WTC11 (cell line): ENCODE measurements around the gene ZC3HAV1L. TPM values are rescaled to one million over a fixed set of nuclear protein-coding genes. Genes with fewer than 3 reads are reported as not detected.

ENCODE experiments used
- ATAC-seq: fragments of 200-7000 bp; cut with Tn5 transposase; 2 replicates; pipeline ENCODE4 v1.10.0; 2021; ENCODE audit warnings: mild to moderate bottlenecking, moderate library complexity
- CTCF ChIA-PET: fragments of 300-600 bp; sonication (Branson Sonifier 250); formaldehyde crosslinking; loops from one replicate; lab custom pipeline; 2021; ENCODE audit warnings: antibody characterized with exemption; lab: Charles Lee
- POLR2A ChIA-PET: fragments of 350-600 bp; sonication (Branson Sonifier 250); formaldehyde crosslinking; loops from one replicate; lab custom pipeline; 2021; ENCODE audit warnings: antibody characterized with exemption; lab: Charles Lee
- DNase-seq: peaks from one replicate; pipeline ENCODE4 v3.0.0; 2021; ENCODE audit warnings: low spot score
- H3K27ac Mint-ChIP-seq: 2 replicates; pipeline ENCODE4 v1.8.0; 2021; ENCODE audit warnings: mixed read lengths
- H3K27me3 Mint-ChIP-seq: 2 replicates; pipeline ENCODE4 v1.8.0; 2021; ENCODE audit warnings: low read depth, mild to moderate bottlenecking, moderate library complexity, mixed read lengths
- H3K36me3 Mint-ChIP-seq: 2 replicates; pipeline ENCODE4 v1.8.0; 2021; ENCODE audit warnings: mixed read lengths
- H3K4me1 Mint-ChIP-seq: 2 replicates; pipeline ENCODE4 v1.8.0; 2022; ENCODE audit warnings: mixed read lengths
- H3K4me3 Mint-ChIP-seq: 2 replicates; pipeline ENCODE4 v1.8.0; 2021; ENCODE audit warnings: mild to moderate bottlenecking, moderate library complexity, mixed read lengths
- H3K9me3 Mint-ChIP-seq: 2 replicates; pipeline ENCODE4 v1.8.0; 2021; ENCODE audit warnings: mixed read lengths
- CBFB ChIP-seq: sonication (generic); formaldehyde crosslinking; IDR thresholded peaks from 2 replicates; pipeline ENCODE4 v1.8.1; 2022; ENCODE audit warnings: mild to moderate bottlenecking, low read depth, missing genetic modification reagents
- ESRRA ChIP-seq: sonication (generic); formaldehyde crosslinking; IDR thresholded peaks from 2 replicates; pipeline ENCODE4 v1.8.1; 2022; ENCODE audit warnings: mild to moderate bottlenecking, missing genetic modification reagents, borderline replicate concordance
- FOXP1 ChIP-seq: sonication (generic); formaldehyde crosslinking; IDR thresholded peaks from 2 replicates; pipeline ENCODE4 v1.8.0; 2022; ENCODE audit warnings: missing genetic modification reagents, mild to moderate bottlenecking, moderate library complexity, borderline replicate concordance
- GABPB1 ChIP-seq: sonication (generic); formaldehyde crosslinking; IDR thresholded peaks from 2 replicates; pipeline ENCODE4 v1.8.1; 2023; ENCODE audit warnings: mild to moderate bottlenecking, missing genetic modification reagents
- JAZF1 ChIP-seq: fragments of 250-450 bp; sonication (Bioruptor Pico); IDR thresholded peaks from 2 replicates; pipeline ENCODE4 v1.9.0; 2021; ENCODE audit warnings: moderate library complexity, mild to moderate bottlenecking, inconsistent platforms
- NR2C2 ChIP-seq: sonication (generic); formaldehyde crosslinking; IDR thresholded peaks from 2 replicates; pipeline ENCODE4 v1.8.0; 2022; ENCODE audit warnings: mild to moderate bottlenecking, missing genetic modification reagents
- PRRX2 ChIP-seq: fragments of 250-450 bp; sonication (Bioruptor Pico); IDR thresholded peaks from 2 replicates; pipeline ENCODE4 v1.8.0; 2021; ENCODE audit warnings: mild to moderate bottlenecking
- ZBTB21 ChIP-seq: sonication (generic); formaldehyde crosslinking; IDR thresholded peaks from 2 replicates; pipeline ENCODE4 v1.8.1; 2023; ENCODE audit warnings: mild to moderate bottlenecking, missing genetic modification reagents, borderline replicate concordance
- ZNF219 ChIP-seq: sonication (generic); formaldehyde crosslinking; IDR thresholded peaks from 2 replicates; pipeline ENCODE4 v1.8.0; 2023; ENCODE audit warnings: missing genetic modification reagents, mild to moderate bottlenecking, borderline replicate concordance
- ZNF232 ChIP-seq: sonication (generic); formaldehyde crosslinking; IDR thresholded peaks from 2 replicates; pipeline ENCODE4 v1.8.0; 2022; ENCODE audit warnings: mild to moderate bottlenecking, missing genetic modification reagents
- ZNF671 ChIP-seq: fragments of 250-450 bp; sonication (Bioruptor Pico); IDR thresholded peaks from 2 replicates; pipeline ENCODE4 v1.8.0; 2021; ENCODE audit warnings: mild to moderate bottlenecking
- total RNA-seq: library from RNA; stranded (reverse); gene quantifications from 3 replicates; pipeline ENCODE4 v1.2.3, GENCODE V29; 2021
- TF ChIP-seq, protein P1 (sequence below): fragments of 250-450 bp; sonication (Bioruptor Pico); IDR thresholded peaks from 2 replicates; pipeline ENCODE4 v1.9.0; 2021; ENCODE audit warnings: mild to moderate bottlenecking, borderline replicate concordance
- TF ChIP-seq, protein P2 (sequence below): sonication (generic); formaldehyde crosslinking; IDR thresholded peaks from 2 replicates; pipeline ENCODE4 v1.8.1; 2023; ENCODE audit warnings: mild to moderate bottlenecking, missing genetic modification reagents
- TF ChIP-seq, protein P3 (sequence below): sonication (generic); formaldehyde crosslinking; IDR thresholded peaks from 2 replicates; pipeline ENCODE4 v1.8.1; 2022; ENCODE audit warnings: mild to moderate bottlenecking, missing genetic modification reagents, moderate library complexity, borderline replicate concordance
- TF ChIP-seq, protein P4 (sequence below): sonication (generic); formaldehyde crosslinking; IDR thresholded peaks from 2 replicates; pipeline ENCODE4 v1.8.0; 2022; ENCODE audit warnings: mild to moderate bottlenecking, missing genetic modification reagents
- TF ChIP-seq, protein P5 (sequence below): sonication (generic); formaldehyde crosslinking; IDR thresholded peaks from 2 replicates; pipeline ENCODE4 v1.8.1; 2022; ENCODE audit warnings: low read depth, missing genetic modification reagents, borderline replicate concordance
- TF ChIP-seq, protein P6 (sequence below): sonication (generic); formaldehyde crosslinking; IDR thresholded peaks from 2 replicates; pipeline ENCODE4 v1.8.1; 2022; ENCODE audit warnings: mild to moderate bottlenecking, moderate library complexity, missing genetic modification reagents
- TF ChIP-seq, protein P7 (sequence below): fragments of 200-600 bp; IDR thresholded peaks from 2 replicates; pipeline ENCODE4 v1.8.0; 2022; ENCODE audit warnings: antibody characterized with exemption

The ZC3HAV1L gene
- total RNA-seq, 1 experiment from 2014 or later: 5.8 TPM

DNA sequence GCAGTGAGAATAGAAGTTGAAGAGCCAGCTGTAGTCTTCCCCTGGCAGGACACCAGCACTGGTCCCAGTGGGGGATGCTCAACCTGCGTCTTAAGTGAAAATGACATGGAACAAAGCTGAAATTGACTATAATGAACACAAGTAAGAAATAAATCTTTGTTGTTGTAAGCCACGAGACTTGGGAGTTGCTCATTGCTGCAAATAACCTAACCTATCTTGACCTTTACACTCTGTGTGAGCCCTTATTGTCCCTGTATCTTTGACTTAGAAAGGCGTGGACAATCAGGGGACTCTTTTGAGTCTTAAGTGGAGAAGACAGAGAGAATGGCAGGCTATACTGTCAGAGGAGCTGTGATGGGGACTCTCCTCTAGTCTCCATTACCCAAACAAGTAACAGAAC, 16.9 kb downstream of the ZC3HAV1L start (continued):
- TF ChIP-seq, protein P1, sequence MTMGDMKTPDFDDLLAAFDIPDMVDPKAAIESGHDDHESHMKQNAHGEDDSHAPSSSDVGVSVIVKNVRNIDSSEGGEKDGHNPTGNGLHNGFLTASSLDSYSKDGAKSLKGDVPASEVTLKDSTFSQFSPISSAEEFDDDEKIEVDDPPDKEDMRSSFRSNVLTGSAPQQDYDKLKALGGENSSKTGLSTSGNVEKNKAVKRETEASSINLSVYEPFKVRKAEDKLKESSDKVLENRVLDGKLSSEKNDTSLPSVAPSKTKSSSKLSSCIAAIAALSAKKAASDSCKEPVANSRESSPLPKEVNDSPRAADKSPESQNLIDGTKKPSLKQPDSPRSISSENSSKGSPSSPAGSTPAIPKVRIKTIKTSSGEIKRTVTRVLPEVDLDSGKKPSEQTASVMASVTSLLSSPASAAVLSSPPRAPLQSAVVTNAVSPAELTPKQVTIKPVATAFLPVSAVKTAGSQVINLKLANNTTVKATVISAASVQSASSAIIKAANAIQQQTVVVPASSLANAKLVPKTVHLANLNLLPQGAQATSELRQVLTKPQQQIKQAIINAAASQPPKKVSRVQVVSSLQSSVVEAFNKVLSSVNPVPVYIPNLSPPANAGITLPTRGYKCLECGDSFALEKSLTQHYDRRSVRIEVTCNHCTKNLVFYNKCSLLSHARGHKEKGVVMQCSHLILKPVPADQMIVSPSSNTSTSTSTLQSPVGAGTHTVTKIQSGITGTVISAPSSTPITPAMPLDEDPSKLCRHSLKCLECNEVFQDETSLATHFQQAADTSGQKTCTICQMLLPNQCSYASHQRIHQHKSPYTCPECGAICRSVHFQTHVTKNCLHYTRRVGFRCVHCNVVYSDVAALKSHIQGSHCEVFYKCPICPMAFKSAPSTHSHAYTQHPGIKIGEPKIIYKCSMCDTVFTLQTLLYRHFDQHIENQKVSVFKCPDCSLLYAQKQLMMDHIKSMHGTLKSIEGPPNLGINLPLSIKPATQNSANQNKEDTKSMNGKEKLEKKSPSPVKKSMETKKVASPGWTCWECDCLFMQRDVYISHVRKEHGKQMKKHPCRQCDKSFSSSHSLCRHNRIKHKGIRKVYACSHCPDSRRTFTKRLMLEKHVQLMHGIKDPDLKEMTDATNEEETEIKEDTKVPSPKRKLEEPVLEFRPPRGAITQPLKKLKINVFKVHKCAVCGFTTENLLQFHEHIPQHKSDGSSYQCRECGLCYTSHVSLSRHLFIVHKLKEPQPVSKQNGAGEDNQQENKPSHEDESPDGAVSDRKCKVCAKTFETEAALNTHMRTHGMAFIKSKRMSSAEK (CRISPR knock-in tag): no peak
- TF ChIP-seq ZNF219 (CRISPR knock-in tag) (no peak), NR2C2 (CRISPR knock-in tag) (no peak), GABPB1 (CRISPR knock-in tag) (no peak), ZNF671 (no peak), ESRRA (CRISPR knock-in tag) (no peak), CBFB (CRISPR knock-in tag) (no peak), JAZF1 (CRISPR knock-in tag) (no peak), FOXP1 (CRISPR knock-in tag) (no peak), PRRX2 (CRISPR knock-in tag) (no peak)
- TF ChIP-seq, protein P2, sequence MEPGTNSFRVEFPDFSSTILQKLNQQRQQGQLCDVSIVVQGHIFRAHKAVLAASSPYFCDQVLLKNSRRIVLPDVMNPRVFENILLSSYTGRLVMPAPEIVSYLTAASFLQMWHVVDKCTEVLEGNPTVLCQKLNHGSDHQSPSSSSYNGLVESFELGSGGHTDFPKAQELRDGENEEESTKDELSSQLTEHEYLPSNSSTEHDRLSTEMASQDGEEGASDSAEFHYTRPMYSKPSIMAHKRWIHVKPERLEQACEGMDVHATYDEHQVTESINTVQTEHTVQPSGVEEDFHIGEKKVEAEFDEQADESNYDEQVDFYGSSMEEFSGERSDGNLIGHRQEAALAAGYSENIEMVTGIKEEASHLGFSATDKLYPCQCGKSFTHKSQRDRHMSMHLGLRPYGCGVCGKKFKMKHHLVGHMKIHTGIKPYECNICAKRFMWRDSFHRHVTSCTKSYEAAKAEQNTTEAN (CRISPR knock-in tag): no peak
- TF ChIP-seq, protein P3, sequence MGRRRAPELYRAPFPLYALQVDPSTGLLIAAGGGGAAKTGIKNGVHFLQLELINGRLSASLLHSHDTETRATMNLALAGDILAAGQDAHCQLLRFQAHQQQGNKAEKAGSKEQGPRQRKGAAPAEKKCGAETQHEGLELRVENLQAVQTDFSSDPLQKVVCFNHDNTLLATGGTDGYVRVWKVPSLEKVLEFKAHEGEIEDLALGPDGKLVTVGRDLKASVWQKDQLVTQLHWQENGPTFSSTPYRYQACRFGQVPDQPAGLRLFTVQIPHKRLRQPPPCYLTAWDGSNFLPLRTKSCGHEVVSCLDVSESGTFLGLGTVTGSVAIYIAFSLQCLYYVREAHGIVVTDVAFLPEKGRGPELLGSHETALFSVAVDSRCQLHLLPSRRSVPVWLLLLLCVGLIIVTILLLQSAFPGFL (CRISPR knock-in tag): no peak
- TF ChIP-seq, protein P4, sequence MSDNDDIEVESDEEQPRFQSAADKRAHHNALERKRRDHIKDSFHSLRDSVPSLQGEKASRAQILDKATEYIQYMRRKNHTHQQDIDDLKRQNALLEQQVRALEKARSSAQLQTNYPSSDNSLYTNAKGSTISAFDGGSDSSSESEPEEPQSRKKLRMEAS: no peak
- TF ChIP-seq, protein P5, sequence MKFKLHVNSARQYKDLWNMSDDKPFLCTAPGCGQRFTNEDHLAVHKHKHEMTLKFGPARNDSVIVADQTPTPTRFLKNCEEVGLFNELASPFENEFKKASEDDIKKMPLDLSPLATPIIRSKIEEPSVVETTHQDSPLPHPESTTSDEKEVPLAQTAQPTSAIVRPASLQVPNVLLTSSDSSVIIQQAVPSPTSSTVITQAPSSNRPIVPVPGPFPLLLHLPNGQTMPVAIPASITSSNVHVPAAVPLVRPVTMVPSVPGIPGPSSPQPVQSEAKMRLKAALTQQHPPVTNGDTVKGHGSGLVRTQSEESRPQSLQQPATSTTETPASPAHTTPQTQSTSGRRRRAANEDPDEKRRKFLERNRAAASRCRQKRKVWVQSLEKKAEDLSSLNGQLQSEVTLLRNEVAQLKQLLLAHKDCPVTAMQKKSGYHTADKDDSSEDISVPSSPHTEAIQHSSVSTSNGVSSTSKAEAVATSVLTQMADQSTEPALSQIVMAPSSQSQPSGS: no peak
- TF ChIP-seq, protein P6, sequence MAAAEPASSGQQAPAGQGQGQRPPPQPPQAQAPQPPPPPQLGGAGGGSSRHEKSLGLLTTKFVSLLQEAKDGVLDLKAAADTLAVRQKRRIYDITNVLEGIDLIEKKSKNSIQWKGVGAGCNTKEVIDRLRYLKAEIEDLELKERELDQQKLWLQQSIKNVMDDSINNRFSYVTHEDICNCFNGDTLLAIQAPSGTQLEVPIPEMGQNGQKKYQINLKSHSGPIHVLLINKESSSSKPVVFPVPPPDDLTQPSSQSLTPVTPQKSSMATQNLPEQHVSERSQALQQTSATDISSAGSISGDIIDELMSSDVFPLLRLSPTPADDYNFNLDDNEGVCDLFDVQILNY (CRISPR knock-in tag): no peak

DNA sequence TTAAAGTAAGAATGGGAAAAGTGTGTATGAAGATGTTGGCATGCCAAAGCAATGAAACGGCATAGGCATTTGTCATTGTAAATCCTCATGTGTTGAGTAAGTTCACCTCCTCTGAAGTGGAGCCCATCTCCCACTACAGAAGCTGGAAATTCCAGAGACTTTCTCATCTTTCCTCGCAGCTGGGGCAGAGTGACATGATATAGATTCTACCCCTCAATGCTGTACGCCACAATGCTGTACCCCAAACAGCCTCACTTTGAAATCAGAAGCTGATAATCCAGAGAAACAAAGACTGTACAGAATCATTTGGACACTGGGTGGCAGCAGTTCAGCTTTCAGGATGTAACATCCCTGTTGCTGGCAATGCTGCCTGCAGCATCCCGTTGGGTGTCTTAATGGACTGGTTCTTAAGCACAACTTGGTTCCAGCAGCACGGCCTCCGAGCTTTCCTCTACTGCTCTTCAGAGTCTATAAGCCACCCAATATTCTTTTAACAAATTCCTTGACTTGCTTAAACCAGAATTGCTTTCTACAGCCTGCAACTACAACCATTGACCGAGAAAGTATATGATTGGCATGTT, 18.8 kb downstream of the ZC3HAV1L start:
- no peaks in the 10 kb centered on the region for H3K27me3 Mint-ChIP-seq
- POLR2A ChIA-PET: interaction anchor here (0.5 kb wide), 1 partner anchor 36 kb away, joined by 5 read pairs; no protein-coding TSS in a partner anchor
- CTCF ChIA-PET: interaction anchor here (0.6 to 3.1 kb wide), 16 partner anchors 18 to 409 kb away, joined by 3 to 25 read pairs (median 4); partner anchors contain the start of genes ATP6V0A4, KIAA1549, TMEM213 and ZC3HAV1L
- TF ChIP-seq ZNF232 (CRISPR knock-in tag) (no peak), ZBTB21 (no peak)
- TF ChIP-seq, protein P7, sequence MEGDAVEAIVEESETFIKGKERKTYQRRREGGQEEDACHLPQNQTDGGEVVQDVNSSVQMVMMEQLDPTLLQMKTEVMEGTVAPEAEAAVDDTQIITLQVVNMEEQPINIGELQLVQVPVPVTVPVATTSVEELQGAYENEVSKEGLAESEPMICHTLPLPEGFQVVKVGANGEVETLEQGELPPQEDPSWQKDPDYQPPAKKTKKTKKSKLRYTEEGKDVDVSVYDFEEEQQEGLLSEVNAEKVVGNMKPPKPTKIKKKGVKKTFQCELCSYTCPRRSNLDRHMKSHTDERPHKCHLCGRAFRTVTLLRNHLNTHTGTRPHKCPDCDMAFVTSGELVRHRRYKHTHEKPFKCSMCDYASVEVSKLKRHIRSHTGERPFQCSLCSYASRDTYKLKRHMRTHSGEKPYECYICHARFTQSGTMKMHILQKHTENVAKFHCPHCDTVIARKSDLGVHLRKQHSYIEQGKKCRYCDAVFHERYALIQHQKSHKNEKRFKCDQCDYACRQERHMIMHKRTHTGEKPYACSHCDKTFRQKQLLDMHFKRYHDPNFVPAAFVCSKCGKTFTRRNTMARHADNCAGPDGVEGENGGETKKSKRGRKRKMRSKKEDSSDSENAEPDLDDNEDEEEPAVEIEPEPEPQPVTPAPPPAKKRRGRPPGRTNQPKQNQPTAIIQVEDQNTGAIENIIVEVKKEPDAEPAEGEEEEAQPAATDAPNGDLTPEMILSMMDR: peak; percentile 22; the same call in 1 of the 2 replicates
- H3K4me1 Mint-ChIP-seq: peaks cover 25% of the 10 kb centered on the region
- H3K4me3 Mint-ChIP-seq: no peak overlapping the region
- H3K27ac Mint-ChIP-seq: no peak overlapping the region
- H3K9me3 Mint-ChIP-seq: no peaks in the 10 kb centered on the region
- ATAC-seq (peak; percentile 86), DNase-seq (peak; percentile 60)
- H3K36me3 Mint-ChIP-seq: peaks cover 3% of the 10 kb centered on the region; the same call in 1 of the 2 replicates
